Measurements from ENCODE around the gene RTL1.

RTL1 gene

DNA sequence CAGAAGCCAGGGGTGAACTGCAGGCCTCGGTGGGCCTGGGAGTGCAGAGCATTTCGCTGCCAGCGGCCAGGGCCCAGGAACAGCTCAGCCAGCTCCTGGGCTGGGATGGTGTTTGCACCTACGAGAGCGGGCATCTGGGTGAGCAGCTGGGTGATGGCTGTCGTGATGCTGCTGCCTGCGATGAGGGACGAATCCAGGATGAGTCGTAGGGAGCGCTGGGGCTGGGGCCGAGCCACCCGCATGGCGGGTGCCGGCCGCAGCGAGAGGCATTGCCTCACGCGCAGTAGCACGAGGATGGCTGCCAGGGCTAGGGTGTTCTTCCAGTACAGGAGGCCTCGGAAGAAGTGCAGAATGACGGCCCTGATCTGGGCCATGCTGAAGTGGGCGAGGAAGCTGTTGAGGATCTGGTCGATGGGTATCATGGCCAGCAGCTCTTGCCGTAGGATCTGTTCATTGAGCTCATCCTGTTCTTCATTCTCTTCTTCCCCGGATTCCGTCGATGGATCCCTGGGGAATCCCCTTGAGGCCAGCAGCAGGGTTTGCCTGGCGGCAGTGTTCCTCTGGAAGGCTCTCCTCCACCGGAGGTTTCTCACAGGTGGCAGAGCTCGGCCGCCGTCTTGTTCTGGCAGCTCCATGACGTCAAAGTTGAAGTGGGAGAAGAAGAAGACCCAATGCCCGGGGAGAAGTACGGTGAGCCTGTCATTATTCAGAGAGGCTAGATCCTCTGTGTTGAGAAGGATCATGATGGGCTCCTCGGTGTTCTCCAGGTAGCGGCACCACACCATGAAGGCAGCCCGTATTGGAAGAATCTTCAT, 22.1 kb downstream of the RTL1 start:
- H3K27me3 Mint-ChIP-seq: peaks cover 12 to 14% of the 10 kb centered on the region in 2 donors
- no peaks in the 10 kb centered on the region for H3K36me3 Mint-ChIP-seq
- H3K4me3 Mint-ChIP-seq: no peak overlapping the region
- no peak overlapping the region for H3K27ac Mint-ChIP-seq
- ATAC-seq (replicated peaks): no peak
- H3K9me3 Mint-ChIP-seq: peaks cover 8 to 12% of the 10 kb centered on the region in 2 donors
- no peaks in the 10 kb centered on the region for H3K4me1 Mint-ChIP-seq
- DNase-seq: no peak

DNA sequence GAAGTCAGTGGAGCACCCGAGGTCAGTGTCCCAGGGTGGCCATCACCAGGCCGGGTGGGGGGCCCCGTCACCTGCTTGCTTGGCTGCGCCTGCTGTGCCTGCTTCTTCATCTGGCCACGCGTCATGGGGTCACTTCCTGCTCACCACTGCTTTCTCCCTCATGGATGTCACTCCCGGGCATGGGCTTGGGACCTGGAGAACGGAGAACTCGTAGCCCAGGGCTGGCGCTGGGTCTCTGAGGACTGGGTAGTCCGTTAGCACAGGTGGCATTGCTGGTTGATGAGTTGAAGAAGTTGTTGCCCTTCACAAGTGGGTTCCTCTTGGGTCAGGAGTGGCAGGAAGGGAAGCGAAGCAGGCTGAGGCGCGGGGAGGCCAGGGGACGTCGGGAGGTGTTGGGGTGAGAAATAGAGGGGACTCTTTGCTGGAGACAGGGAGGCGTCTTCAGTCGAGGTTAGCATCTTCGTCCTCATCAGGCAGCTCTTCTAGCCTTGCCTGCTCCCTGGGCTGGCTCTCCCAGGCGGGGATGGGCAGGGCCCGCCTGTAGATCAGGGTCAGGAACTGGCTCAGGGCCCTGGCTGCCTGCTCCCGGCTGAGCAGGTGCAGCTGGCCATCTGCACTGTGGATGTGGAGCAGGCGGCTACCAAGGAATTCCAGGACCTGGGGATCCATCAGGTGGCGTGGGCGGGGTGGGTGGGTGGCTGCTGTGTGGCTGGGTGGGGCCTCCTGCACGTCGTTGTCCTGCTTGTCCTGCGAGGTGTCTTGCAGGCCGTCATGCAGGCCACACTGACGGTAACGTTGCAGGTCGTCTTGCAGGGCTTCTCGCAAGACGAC, 23.0 kb downstream of the RTL1 start:
- DNase-seq: no peak
- H3K27me3 Mint-ChIP-seq: peaks cover 12 to 14% of the 10 kb centered on the region in 2 donors
- H3K27ac Mint-ChIP-seq: no peak overlapping the region
- H3K36me3 Mint-ChIP-seq: no peaks in the 10 kb centered on the region
- no peak for ATAC-seq (replicated peaks)
- no peak overlapping the region for H3K4me3 Mint-ChIP-seq
- H3K4me1 Mint-ChIP-seq: no peaks in the 10 kb centered on the region
- peaks cover 8 to 12% of the 10 kb centered on the region in 2 donors for H3K9me3 Mint-ChIP-seq

DNA sequence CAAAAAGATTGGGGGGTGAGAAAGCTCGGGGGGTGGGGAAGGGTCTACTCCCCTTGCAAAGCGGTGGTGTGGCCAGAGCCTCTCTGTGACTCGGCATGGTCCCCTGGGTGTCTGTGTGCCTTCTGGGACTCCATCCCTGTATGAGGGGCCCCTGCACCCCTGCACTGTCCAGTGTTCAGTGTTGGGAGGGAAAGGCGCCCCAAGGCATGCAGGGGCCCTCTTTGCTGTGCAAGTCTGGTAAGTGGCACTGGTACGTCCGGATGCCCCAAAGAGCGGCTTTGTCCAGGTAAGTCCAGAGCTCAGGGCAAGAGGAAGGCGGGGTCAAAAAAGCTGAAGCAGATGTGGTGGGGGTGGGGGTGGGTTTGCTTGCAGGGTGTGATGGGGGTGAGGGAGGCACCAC, 23.7 kb downstream of the RTL1 start:
- H3K4me1 Mint-ChIP-seq: no peaks in the 10 kb centered on the region
- no peak overlapping the region for H3K4me3 Mint-ChIP-seq
- no peaks in the 10 kb centered on the region for H3K36me3 Mint-ChIP-seq
- peaks cover 8 to 12% of the 10 kb centered on the region in 2 donors for H3K9me3 Mint-ChIP-seq
- ATAC-seq (replicated peaks) (no peak), DNase-seq (no peak)
- no peak overlapping the region for H3K27ac Mint-ChIP-seq
- H3K27me3 Mint-ChIP-seq: peaks cover 12 to 13% of the 10 kb centered on the region in 2 donors

DNA sequence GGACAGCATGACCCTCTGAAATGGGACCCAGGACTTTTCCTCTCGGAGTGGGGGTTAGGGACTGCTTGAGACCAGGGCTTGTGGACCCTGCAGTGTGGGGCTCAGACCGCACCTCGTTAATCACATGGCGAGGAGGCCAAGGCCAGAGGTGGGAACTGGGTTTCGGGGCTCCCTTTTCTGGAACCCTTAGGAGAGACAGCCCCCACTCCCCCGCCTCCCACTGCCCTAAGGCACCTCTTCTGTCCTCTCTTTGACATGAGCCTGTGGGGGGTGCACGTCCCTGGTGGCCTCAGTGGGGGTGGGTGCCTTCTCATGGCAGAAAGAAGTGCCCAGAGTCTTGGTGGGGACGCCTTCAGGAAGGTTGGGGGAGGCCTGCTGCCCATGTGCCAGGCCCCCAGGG, 24.3 kb downstream of the RTL1 start:
- Mint-ChIP-seq H3K27me3 (peaks cover 12 to 13% of the 10 kb centered on the region in 2 donors), H3K27ac (no peak overlapping the region), H3K4me3 (no peak overlapping the region), H3K9me3 (peaks cover 8 to 11% of the 10 kb centered on the region in 2 donors), H3K36me3 (no peaks in the 10 kb centered on the region), H3K4me1 (no peaks in the 10 kb centered on the region)
- DNase-seq: no peak
- no peak for ATAC-seq (replicated peaks)

DNA sequence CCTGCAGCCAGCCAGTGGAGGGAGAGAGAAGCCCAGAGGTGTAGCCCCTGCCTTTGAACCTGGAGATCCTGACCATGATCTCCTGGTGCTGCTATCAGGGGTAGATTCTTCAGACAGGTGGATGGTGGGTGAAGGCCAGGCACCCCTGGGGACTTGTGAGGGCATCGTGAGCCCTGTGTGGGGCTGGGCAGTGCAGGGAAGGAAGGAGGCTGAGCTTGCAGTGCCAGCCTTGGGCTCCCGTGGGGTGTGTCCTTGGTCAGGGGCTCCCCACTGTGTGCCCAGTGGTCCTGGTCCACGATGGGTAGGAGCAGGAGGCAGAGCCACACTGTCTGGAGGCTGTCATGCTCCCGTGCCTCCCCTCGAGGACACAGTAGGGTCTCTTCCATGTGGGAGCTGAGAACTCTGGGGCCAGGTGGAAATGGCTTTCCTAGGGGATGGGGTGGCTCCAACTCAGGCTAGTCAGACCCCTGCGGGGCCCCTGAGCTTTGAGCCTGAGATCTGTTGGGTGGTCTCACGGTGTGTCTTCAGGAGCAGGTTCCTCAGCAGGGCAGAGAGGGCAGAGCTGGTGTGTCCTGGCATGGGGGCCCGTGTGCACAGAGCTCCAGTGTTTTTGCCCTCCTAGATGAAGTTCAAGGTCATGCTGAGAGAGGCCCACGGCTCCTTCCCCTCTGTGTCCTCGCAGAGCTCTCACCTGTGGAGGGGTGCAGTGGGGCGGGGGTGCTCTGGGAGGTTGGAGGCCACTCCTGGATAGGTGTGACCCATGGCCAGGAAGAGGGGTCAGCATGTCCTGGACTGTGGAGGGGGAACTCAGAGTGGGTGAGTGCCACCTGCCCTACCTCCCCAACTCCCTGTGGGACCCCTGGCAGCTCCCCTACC, 25.0 kb downstream of the RTL1 start:
- Mint-ChIP-seq H3K27ac (no peak overlapping the region), H3K27me3 (peaks cover 12 to 13% of the 10 kb centered on the region in 2 donors), H3K9me3 (peaks cover 8 to 10% of the 10 kb centered on the region in 2 donors), H3K4me3 (no peak overlapping the region), H3K36me3 (no peaks in the 10 kb centered on the region), H3K4me1 (no peaks in the 10 kb centered on the region)
- ATAC-seq (replicated peaks) (no peak), DNase-seq (no peak)

DNA sequence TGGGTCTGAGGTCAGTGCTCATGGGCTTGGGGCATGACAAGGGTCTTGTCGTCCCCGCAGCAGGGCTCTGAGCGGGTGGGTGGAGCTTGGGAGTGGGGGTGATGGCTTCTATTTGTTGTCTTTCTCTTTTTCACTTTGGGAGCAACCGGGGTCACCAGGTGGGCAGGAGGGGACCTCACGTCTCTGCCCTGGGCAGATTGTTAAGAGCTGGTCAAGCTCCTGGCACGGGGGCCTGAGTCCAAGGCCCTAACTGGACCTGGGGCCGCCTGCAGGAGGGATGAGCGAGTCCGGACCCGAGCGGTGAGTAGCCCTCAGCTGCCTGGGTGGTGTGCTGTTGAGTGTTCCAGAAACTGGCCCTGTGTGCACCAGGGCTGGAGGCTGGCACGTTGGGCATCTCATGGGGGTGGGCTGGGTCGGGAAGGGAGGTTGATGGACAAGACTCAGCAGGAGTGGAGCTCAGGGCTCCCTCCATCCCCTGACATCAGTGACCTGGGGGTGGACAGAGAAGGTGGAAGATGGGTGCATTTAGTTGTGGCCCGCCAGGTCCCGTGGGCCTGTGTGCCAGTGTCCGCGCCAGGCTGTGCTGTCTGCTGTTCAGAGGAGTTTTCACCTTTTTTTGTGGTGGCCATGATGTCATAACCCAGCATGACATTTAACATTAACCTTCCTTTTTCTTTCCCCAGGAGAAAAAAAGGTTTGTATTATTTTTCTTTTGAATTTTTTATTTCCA, 27.5 kb downstream of the RTL1 start:
- H3K27ac Mint-ChIP-seq: no peak overlapping the region
- no peak overlapping the region for H3K4me3 Mint-ChIP-seq
- H3K9me3 Mint-ChIP-seq: peaks cover 7 to 17% of the 10 kb centered on the region in 2 donors
- no peaks in the 10 kb centered on the region for H3K36me3 Mint-ChIP-seq
- DNase-seq (no peak), ATAC-seq (replicated peaks) (no peak)
- peaks cover 12 to 13% of the 10 kb centered on the region in 2 donors for H3K27me3 Mint-ChIP-seq
- H3K4me1 Mint-ChIP-seq: no peaks in the 10 kb centered on the region

DNA sequence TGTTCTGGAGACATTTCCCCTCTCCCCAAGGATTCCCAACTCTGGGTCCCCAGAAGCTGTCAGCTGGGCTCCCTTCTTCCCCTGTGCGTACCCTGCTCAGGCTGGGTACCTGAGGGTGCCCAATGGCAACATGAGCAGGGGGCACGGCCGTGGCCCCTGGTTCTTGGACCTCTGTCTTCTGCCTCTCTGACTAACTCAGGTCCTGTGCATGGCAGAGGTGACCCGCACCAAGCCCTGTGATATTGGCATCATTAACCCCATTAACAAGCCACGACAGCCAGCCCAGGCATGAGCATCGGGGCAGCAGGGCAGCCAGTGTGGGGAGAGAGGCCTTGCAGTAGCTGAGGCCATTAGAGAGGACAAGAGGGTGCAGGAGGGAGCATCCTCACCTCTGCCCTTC, 28.4 kb downstream of the RTL1 start:
- Mint-ChIP-seq H3K27me3 (peaks cover 12 to 13% of the 10 kb centered on the region in 2 donors), H3K36me3 (no peaks in the 10 kb centered on the region), H3K4me3 (no peak overlapping the region), H3K27ac (no peak overlapping the region), H3K9me3 (peaks cover 5 to 17% of the 10 kb centered on the region in 2 donors), H3K4me1 (no peaks in the 10 kb centered on the region)
- DNase-seq: no peak
- no peak for ATAC-seq (replicated peaks)

DNA sequence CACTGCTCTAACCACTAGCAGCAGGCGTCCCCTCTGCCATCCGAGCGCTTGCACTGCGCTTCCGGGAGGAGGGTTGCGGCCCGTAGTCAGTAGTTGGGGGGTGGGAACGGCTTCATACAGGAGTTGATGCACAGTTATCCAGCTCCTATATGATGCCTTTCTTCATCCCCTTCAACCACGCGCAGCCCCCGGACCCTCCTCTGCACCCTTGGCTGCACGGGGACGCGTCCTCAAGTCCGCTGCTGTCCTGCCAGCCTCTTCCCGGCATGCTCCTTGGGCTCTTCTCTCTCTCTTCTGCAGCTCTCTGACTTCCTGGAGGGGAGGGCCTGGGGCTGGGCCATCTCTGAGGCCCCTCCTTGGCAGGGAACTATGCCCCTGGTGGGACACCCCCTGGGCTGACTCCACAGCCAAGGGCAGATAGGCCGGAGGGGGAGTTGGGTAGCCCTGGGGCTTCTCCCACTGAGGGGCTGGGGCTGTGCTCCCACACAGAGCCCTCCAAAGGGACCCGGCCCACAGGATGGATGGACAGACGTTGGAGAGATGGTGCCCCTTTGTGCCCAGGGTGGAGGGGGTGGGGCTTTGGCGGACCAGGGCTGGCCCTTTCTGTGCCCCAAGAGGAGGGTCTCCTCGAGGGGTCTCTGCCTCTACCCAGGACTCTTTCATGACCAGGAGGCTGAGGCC, 29.0 kb downstream of the RTL1 start:
- no peaks in the 10 kb centered on the region for H3K36me3 Mint-ChIP-seq
- no peak overlapping the region for H3K4me3 Mint-ChIP-seq
- DNase-seq: no peak
- no peak for ATAC-seq (replicated peaks)
- peaks cover 12 to 13% of the 10 kb centered on the region in 2 donors for H3K27me3 Mint-ChIP-seq
- peaks cover 4 to 17% of the 10 kb centered on the region in 2 donors for H3K9me3 Mint-ChIP-seq
- no peak overlapping the region for H3K27ac Mint-ChIP-seq
- no peaks in the 10 kb centered on the region for H3K4me1 Mint-ChIP-seq

DNA sequence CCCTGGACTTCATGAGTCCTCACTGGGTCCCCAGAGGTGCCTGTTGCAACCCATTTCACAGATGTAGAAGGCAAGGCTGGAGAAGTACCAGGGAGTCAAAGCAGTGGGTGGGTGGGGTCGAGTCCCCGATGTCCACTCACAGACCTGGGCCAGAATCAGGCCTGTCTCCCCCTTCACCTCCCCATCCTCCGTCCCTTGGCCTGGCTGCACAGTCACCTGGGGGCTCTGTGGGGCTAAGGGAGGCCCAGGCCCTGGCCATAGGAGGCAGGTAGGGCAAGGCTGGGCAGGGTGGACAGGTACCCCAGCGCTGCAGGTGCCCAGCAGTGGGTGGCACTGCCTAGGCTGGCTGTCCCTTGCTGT, 29.5 kb downstream of the RTL1 start:
- Mint-ChIP-seq H3K4me1 (no peaks in the 10 kb centered on the region), H3K27me3 (peaks cover 12 to 13% of the 10 kb centered on the region in 2 donors), H3K27ac (no peak overlapping the region), H3K4me3 (no peak overlapping the region), H3K9me3 (peaks cover 4 to 17% of the 10 kb centered on the region in 2 donors), H3K36me3 (no peaks in the 10 kb centered on the region)
- no peak for ATAC-seq (replicated peaks)
- no peak for DNase-seq

DNA sequence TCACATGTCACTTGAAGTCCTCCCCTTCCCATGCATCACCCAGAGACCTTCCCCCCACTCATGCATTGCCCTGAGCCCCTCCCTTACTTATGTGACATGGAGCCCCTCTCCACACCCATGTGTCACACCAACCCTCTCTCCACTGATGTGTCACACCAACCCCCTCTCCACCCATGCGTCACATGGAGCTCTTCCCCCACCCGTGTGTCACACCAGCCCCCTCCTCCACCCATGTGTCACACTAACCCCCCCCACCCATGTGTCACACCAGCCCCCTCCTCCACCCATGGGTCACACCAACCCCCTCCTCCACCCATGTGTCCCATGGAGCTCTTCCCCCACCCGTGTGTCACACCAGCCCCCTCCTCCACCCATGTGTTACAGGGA, 30.4 kb downstream of the RTL1 start:
- no peak for DNase-seq
- Mint-ChIP-seq H3K4me3 (no peak overlapping the region), H3K4me1 (no peaks in the 10 kb centered on the region), H3K27ac (peak overlapping the region; percentile 3), H3K9me3 (peaks cover 4 to 17% of the 10 kb centered on the region in 2 donors), H3K36me3 (no peaks in the 10 kb centered on the region), H3K27me3 (peaks cover 5 to 9% of the 10 kb centered on the region in 2 donors)
- no peak for ATAC-seq (replicated peaks)

DNA sequence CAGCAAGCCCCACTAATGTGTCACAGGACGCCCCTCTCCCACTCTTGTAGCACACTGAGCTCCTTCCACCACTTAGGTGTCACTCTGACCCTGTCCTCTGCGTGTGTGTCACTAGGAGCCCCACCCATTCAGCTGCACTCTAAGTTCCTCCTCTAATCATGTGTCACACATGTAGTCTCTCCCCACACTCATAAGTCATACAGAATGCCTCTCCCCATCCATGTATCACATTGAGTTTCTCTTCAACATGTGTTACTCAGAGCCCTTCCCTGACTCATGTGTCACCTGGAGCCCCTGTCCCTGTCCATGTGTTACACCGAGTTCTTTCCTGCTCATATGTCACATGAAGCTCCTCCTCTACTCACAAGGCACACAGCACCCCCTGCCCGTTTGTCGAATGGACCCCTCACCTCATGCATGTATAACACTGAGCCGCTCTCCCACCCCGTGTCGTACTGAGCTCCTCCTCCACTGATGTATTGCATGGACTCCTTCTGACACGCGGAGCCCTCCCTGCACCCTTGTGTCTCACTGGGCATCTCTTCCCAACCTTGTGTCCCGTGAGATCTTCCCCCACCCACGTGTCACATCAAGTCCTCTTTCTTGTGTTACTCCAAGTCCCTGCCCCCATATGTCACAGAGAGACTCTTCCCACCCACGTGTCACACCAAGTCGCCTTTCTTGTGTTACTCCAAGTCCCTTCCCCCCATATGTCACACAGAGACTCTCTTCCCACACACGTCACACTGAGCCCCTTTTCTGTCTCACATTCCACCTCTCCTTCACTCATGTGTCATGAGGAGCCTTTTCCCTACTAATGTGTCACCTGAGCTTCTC, 31.0 kb downstream of the RTL1 start:
- Mint-ChIP-seq H3K27ac (peak overlapping the region; percentile 3), H3K4me3 (no peak overlapping the region), H3K4me1 (no peaks in the 10 kb centered on the region), H3K27me3 (peaks cover 0 to 4% of the 10 kb centered on the region in 2 donors), H3K9me3 (peaks cover 4 to 17% of the 10 kb centered on the region in 2 donors), H3K36me3 (no peaks in the 10 kb centered on the region)
- DNase-seq: no peak
- ATAC-seq (replicated peaks): peak in 1 of 2 donors; percentile 45

DNA sequence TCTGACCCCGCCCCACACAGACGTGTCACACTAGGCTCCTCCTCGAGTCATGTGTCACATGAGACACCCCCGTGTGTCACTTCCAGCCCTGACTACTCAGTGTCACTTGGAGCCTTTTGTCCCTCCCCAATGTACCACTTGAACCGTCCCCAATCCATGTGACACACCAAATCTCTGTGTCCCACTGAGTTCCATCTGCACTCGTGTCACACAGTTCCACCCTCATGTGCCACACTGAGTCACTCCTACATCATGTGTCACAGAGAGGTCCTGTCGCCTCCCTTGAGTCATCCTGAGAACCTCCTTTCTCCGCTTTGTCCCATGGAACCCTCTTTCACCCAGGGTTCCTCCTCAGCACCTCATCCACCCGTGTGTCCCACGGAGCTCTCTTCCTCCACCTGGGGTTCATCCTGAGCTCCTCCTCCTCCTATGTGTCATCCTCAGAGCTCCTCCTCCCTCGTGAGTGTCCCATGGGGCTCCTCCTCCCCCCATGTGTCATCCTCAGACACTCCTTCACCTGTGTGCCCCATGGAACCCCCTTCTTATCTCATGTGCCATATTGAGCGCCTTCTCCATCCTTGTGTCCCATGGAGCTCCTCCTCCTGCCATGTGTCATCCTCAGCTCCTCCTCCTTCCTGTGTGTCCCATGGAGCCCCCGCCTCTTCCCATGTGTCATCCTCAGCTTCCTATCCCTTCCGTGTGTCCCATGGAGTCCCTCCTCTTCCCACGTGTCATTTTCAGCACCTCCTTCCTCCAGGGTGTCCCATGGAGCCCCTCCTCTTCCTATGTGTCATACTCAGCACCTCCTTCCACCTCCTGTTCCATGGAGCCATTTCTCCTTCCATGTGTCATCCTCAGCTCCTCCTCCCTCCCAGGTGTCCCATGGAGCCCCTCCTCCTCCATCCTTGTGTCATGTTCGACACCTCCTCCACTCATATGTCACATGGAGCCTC, 32.0 kb downstream of the RTL1 start:
- Mint-ChIP-seq H3K4me3 (no peak overlapping the region), H3K4me1 (no peaks in the 10 kb centered on the region), H3K27me3 (peaks cover 0 to 4% of the 10 kb centered on the region in 2 donors), H3K9me3 (peaks cover 4 to 17% of the 10 kb centered on the region in 2 donors), H3K27ac (no peak overlapping the region), H3K36me3 (no peaks in the 10 kb centered on the region)
- no peak for DNase-seq
- peak in 1 of 2 donors; percentile 12 for ATAC-seq (replicated peaks)
